ENCODE data around the gene APOC4.

APOC4 gene

DNA sequence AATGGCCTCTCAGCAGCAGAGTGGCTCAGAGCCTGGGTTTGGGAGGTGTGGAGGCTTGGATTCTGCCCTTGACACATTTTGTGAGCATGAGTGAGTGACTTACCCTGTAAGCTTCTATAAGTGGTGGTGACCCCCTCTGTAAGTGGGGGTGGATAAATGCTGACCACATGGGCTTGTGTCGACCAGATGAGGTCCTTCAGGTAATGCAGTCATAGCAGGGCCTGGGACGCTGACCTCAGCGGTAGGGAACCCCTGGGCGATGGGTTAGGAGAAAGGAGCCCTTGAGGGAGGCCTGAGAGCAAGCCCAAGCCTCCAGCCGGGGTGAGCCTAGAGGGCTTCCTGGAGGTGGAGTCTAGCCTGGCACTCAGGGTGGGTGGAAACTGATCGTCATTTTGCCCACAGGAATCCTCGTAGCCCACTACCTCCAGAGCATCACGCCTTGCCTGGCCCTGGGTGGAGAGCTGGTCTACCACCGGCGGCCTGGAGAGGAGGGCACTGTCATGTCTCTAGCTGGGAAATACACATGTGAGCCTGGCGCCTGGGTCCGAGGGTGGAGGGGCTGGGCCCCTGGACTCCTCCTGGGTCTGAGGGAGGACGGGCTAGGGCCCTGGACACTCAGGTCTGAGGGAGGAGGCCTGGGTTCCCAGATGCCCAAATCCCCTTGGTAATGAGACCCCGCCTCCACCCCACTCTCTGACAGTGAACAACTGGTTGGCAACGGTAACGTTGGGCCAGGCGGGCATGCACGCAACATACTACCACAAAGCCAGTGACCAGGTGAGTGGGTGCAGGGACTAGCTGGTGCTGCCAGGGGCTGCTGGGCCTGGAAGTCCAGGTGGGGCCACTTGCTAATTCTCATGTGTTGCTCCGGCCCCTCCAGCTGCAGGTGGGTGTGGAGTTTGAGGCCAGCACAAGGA is 41.5 kb upstream of the APOC4 start:
- TF ChIP-seq ZFX (IDR thresholded peaks at IDR 0.05) = no peak
- TF ChIP-seq, protein P1, sequence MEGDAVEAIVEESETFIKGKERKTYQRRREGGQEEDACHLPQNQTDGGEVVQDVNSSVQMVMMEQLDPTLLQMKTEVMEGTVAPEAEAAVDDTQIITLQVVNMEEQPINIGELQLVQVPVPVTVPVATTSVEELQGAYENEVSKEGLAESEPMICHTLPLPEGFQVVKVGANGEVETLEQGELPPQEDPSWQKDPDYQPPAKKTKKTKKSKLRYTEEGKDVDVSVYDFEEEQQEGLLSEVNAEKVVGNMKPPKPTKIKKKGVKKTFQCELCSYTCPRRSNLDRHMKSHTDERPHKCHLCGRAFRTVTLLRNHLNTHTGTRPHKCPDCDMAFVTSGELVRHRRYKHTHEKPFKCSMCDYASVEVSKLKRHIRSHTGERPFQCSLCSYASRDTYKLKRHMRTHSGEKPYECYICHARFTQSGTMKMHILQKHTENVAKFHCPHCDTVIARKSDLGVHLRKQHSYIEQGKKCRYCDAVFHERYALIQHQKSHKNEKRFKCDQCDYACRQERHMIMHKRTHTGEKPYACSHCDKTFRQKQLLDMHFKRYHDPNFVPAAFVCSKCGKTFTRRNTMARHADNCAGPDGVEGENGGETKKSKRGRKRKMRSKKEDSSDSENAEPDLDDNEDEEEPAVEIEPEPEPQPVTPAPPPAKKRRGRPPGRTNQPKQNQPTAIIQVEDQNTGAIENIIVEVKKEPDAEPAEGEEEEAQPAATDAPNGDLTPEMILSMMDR (conservative IDR thresholded peaks at IDR 0.05) = no peak
- H3K27ac ChIP-seq = no peak overlapping the region

DNA sequence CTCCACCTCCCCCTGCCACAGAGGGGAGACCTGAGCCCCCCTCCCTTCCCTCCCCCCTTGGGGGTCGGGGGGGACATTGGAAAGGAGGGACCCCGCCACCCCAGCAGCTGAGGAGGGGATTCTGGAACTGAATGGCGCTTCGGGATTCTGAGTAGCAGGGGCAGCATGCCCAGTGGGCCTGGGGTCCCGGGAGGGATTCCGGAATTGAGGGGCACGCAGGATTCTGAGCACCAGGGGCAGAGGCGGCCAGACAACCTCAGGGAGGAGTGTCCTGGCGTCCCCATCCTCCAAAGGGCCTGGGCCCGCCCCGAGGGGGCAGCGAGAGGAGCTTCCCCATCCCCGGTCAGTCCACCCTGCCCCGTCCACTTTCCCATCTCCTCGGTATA is 38.8 kb upstream of the APOC4 start:
- no peak overlapping the region for H3K27ac ChIP-seq
- TF ChIP-seq, protein P1 (conservative IDR thresholded peaks at IDR 0.05) = no peak
- TF ChIP-seq ZFX (IDR thresholded peaks at IDR 0.05) = no peak

DNA sequence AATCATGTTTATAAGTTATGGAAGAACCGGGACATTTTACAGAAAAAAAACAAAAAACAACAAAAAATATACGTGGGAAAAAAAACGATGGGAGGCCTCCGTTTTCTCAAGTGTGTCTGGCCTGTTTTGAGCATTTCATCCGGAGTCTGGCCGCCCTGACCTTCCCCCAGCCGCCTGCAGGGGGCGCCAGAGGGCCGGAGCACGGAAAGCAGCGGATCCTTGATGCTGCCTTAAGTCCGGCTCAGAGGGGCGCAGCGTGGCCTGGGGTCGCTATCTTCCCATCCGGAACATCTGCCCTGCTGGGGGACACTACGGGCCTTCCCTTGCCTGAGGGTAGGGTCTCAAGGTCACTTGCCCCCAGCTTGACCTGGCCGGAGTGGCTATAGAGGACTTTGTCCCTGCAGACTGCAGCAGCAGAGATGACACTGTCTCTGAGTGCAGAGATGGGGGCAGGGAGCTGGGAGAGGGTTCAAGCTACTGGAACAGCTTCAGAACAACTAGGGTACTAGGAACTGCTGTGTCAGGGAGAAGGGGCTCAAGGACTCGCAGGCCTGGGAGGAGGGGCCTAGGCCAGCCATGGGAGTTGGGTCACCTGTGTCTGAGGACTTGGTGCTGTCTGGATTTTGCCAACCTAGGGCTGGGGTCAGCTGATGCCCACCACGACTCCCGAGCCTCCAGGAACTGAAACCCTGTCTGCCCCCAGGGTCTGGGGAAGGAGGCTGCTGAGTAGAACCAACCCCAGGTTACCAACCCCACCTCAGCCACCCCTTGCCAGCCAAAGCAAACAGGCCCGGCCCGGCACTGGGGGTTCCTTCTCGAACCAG is 38.2 kb upstream of the APOC4 start:
- TF ChIP-seq, protein P1 (conservative IDR thresholded peaks at IDR 0.05) = peak; percentile 90
- TF ChIP-seq ZFX (IDR thresholded peaks at IDR 0.05) = no peak
- H3K27ac ChIP-seq = no peak overlapping the region

DNA sequence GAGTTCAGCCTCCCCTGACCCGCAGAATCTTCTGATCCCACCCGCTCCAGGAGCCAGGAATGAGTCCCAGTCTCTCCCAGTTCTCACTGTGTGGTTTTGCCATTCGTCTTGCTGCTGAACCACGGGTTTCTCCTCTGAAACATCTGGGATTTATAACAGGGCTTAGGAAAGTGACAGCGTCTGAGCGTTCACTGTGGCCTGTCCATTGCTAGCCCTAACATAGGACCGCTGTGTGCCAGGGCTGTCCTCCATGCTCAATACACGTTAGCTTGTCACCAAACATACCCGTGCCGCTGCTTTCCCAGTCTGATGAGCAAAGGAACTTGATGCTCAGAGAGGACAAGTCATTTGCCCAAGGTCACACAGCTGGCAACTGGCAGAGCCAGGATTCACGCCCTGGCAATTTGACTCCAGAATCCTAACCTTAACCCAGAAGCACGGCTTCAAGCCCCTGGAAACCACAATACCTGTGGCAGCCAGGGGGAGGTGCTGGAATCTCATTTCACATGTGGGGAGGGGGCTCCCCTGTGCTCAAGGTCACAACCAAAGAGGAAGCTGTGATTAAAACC is 37.5 kb upstream of the APOC4 start:
- H3K27ac ChIP-seq = no peak overlapping the region
- TF ChIP-seq, protein P1 (conservative IDR thresholded peaks at IDR 0.05) = no peak
- no peak for TF ChIP-seq ZFX (IDR thresholded peaks at IDR 0.05)

DNA sequence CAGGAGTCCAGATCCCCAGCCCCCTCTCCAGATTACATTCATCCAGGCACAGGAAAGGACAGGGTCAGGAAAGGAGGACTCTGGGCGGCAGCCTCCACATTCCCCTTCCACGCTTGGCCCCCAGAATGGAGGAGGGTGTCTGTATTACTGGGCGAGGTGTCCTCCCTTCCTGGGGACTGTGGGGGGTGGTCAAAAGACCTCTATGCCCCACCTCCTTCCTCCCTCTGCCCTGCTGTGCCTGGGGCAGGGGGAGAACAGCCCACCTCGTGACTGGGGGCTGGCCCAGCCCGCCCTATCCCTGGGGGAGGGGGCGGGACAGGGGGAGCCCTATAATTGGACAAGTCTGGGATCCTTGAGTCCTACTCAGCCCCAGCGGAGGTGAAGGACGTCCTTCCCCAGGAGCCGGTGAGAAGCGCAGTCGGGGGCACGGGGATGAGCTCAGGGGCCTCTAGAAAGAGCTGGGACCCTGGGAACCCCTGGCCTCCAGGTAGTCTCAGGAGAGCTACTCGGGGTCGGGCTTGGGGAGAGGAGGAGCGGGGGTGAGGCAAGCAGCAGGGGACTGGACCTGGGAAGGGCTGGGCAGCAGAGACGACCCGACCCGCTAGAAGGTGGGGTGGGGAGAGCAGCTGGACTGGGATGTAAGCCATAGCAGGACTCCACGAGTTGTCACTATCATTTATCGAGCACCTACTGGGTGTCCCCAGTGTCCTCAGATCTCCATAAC is 36.4 kb upstream of the APOC4 start, which contains the start of gene APOE:
Gene APOE, plus strand, starts transcription at position 360 of the 724 bp plus-strand sequence. CDS start 829 bp downstream, outside the sequence.
- TF ChIP-seq, protein P1 (conservative IDR thresholded peaks at IDR 0.05) = no peak

DNA sequence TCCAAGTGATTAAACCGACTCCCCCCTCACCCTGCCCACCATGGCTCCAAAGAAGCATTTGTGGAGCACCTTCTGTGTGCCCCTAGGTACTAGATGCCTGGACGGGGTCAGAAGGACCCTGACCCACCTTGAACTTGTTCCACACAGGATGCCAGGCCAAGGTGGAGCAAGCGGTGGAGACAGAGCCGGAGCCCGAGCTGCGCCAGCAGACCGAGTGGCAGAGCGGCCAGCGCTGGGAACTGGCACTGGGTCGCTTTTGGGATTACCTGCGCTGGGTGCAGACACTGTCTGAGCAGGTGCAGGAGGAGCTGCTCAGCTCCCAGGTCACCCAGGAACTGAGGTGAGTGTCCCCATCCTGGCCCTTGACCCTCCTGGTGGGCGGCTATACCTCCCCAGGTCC is 34.4 kb upstream of the APOC4 start:
- no peak for TF ChIP-seq ZFX (IDR thresholded peaks at IDR 0.05)
- TF ChIP-seq, protein P1 (conservative IDR thresholded peaks at IDR 0.05) = no peak

More for the DNA sequence above, 36.4 kb upstream of the APOC4 start, which contains the start of gene APOE:
- no peak within 1 kb of the TSS for H3K27ac ChIP-seq

More for the DNA sequence above, 34.4 kb upstream of the APOC4 start:
- no peak overlapping the region for H3K27ac ChIP-seq

All from C4-2B (cell line).